HepG2 (cell line): Measurements from ENCODE around the gene MLYCD. TPM values are rescaled to one million over a fixed set of nuclear protein-coding genes. Genes with fewer than 3 reads are reported as not detected.

Experiments
- ATAC-seq: fragments of 200-7000 bp; cut with Tn5 transposase; 3 replicates; pipeline ENCODE4 v1.9.1; 2020; ENCODE audit warnings: mild to moderate bottlenecking, moderate library complexity
- BruUV-seq: library from RNA; stranded (reverse); fragments of 400-500 nt; replicated peaks from 2 replicates; lab custom pipeline; 2021; lab: Mats Ljungman, UMichigan
- CTCF ChIA-PET: fragments of 300-600 bp; formaldehyde crosslinking; extraction: SDS; loops from one replicate; lab custom pipeline; 2021; ENCODE audit warnings: low total read pairs, inconsistent platforms, low intra/inter-chr PET ratio; lab: Yijun Ruan, JAX
- POLR2A ChIA-PET: fragments of 350-600 bp; sonication (Branson Sonifier 250); formaldehyde crosslinking; loops from one replicate; lab custom pipeline; 2020; ENCODE audit warnings: antibody characterized with exemption, inconsistent platforms; lab: Yijun Ruan, JAX
- DNase-seq: peaks from one replicate; pipeline ENCODE4 v3.0.0-alpha.2; 2015; ENCODE audit warnings: low spot score
- FAIRE-seq: peaks from 3 replicates; lab custom pipeline; 2011; peaks lifted over from hg19 to GRCh38; lab: Jason Lieb, UNC
- H2AFZ ChIP-seq: one replicate; pipeline ENCODE4 v1.6.1; 2011; ENCODE audit warnings: low read length, inconsistent platforms
- H3K27ac ChIP-seq: fragments of 300-600 bp; 3 replicates; pipeline ENCODE4 v1.8.0; 2011; ENCODE audit warnings: mixed run types, mild to moderate bottlenecking, mixed read lengths, low read length, inconsistent platforms; ENCODE audit not compliant: insufficient read depth; ENCODE audit errors: extremely low read length
- H3K27me3 ChIP-seq, 2 experiments: fragments of 200-600 bp in 1 of 2; 2 replicates in 1 of 2; 3 replicates in 1 of 2; pipeline versions ENCODE4 v1.6.0 to v1.8.0; 2011; ENCODE audit warnings: low read length in 2 of 2, mild to moderate bottlenecking in 2 of 2, moderate library complexity in 2 of 2, inconsistent platforms in 1 of 2; ENCODE audit not compliant: insufficient read depth in 2 of 2, control insufficient read depth in 1 of 2
- H3K36me3 ChIP-seq, 2 experiments: fragments of 200-600 bp in 1 of 2; replicated peaks in 1 of 2; 2 replicates in 1 of 2; 3 replicates in 1 of 2; pipeline versions ENCODE4 v1.5.1 to v1.8.0; 2011; ENCODE audit warnings: low read length in 2 of 2, inconsistent platforms in 1 of 2; ENCODE audit not compliant: insufficient read depth in 2 of 2, control insufficient read depth in 1 of 2
- H3K4me1 ChIP-seq: 2 replicates; pipeline ENCODE4 v1.5.1; 2012; ENCODE audit warnings: low read length, inconsistent platforms; ENCODE audit not compliant: insufficient read depth
- H3K4me2 ChIP-seq: 2 replicates; pipeline ENCODE4 v1.6.0; 2011; ENCODE audit warnings: low read depth, low read length, inconsistent platforms
- H3K4me3 ChIP-seq, 3 experiments: fragments of 200-600 bp in 1 of 3; sonication (generic), shearing (Covaris generic) in 1 of 3; replicated peaks in 1 of 3; 2 replicates each; pipeline ENCODE4 v1.5.1; 2011 to 2016; ENCODE audit warnings: low read length in 3 of 3, inconsistent platforms in 2 of 3, low read depth in 2 of 3, mild to moderate bottlenecking in 2 of 3, control low read depth in 1 of 3, mixed read lengths in 1 of 3; ENCODE audit not compliant: insufficient read depth in 1 of 3
- H3K79me2 ChIP-seq: one replicate; pipeline ENCODE4 v1.6.1; 2011; ENCODE audit warnings: low read length, inconsistent platforms; ENCODE audit not compliant: insufficient read depth
- H3K9ac ChIP-seq: 2 replicates; pipeline ENCODE4 v1.6.0; 2011; ENCODE audit warnings: mild to moderate bottlenecking, low read depth, low read length, inconsistent platforms; ENCODE audit not compliant: insufficient read depth
- H3K9me3 ChIP-seq: 2 replicates; pipeline ENCODE4 v1.5.1; 2012; ENCODE audit warnings: mild to moderate bottlenecking, low read length
- H4K20me1 ChIP-seq: 2 replicates; pipeline ENCODE4 v1.6.0; 2011; ENCODE audit warnings: inconsistent platforms, mild to moderate bottlenecking, low read length, moderate library complexity; ENCODE audit not compliant: insufficient read depth
- ELF1 ChIP-seq: sonication (generic); formaldehyde crosslinking; IDR thresholded peaks from 2 replicates; pipeline ENCODE4 v1.4.0; 2020; ENCODE audit warnings: missing genetic modification reagents
- FOXA1 ChIP-seq, 2 experiments: fragments of 450-650 bp in 1 of 2; sonication (generic) in 1 of 2; formaldehyde crosslinking in 1 of 2; IDR thresholded peaks; 2 replicates each; pipeline versions ENCODE4 v1.4.0 to v1.6.1; 2016 to 2020; ENCODE audit warnings: missing genetic modification reagents in 1 of 2
- FOXC1 ChIP-seq: sonication (generic); formaldehyde crosslinking; IDR thresholded peaks from 2 replicates; pipeline ENCODE4 v1.8.0; 2022; ENCODE audit warnings: mild to moderate bottlenecking, missing genetic modification reagents, borderline replicate concordance
- GPN1 ChIP-seq: sonication (generic); formaldehyde crosslinking; IDR thresholded peaks from 2 replicates; pipeline ENCODE4 v1.5.1; 2020; ENCODE audit warnings: missing genetic modification reagents, borderline replicate concordance
- MXD4 ChIP-seq: IDR thresholded peaks from 2 replicates; pipeline ENCODE4 v1.6.1; 2016; ENCODE audit warnings: mild to moderate bottlenecking, missing biosample characterization, missing genetic modification reagents
- PATZ1 ChIP-seq: sonication (generic); formaldehyde crosslinking; IDR thresholded peaks from 2 replicates; pipeline ENCODE4 v1.4.0; 2020; ENCODE audit warnings: missing genetic modification reagents
- SP5 ChIP-seq: IDR thresholded peaks from 2 replicates; pipeline ENCODE4 v1.6.1; 2016; ENCODE audit warnings: low read depth, borderline replicate concordance
- ZNF33B ChIP-seq: sonication (generic); formaldehyde crosslinking; IDR thresholded peaks from 2 replicates; pipeline ENCODE4 v1.5.1; 2020; ENCODE audit warnings: mild to moderate bottlenecking, missing genetic modification reagents
- WGBS: methylation state at CpG from one replicate; pipeline ENCODE4 v1.1.6; 2017; ENCODE audit warnings: low lambda C conversion rate; 5-methylcytosine and 5-hydroxymethylcytosine counted together
- in situ Hi-C: cut with HindIII; loops from 2 replicates; pipeline ENCODE4 v1.10.0; 2017; ENCODE audit warnings: low pct_unique_long_range_greater_than_20kb; ENCODE audit not compliant: extremely low pct_ligation_motif_present
- intact Hi-C: fragments of 100-400 bp; cut with micrococcal nuclease; formaldehyde crosslinking; loops from one replicate; pipeline ENCODE4 v1.10.0; 2022; ENCODE audit not compliant: unreplicated experiment
- polyA plus RNA-seq, 8 experiments: library from polyadenylated mRNA; depleted of rRNA in 3 of 8; stranded (reverse) in 7 of 8; unstranded in 1 of 8; fragments of >200 nt; fragmentation: Illumina TruSeq in 4 of 8; extraction: Trizol in 4 of 8; gene quantifications; 2 replicates each; pipeline versions ENCODE4 v1.2.1 to v1.2.3, GENCODE V29; 2011 to 2016; ENCODE audit warnings: low read depth in 4 of 8, missing spikeins in 1 of 8, mixed read lengths in 1 of 8; ENCODE audit not compliant: insufficient read depth in 1 of 8
- total RNA-seq, 5 experiments: library from RNA; depleted of rRNA; stranded (reverse); fragments of >200 nt; fragmentation: Illumina TruSeq; extraction: Trizol; gene quantifications; 2 replicates each; pipeline ENCODE4 v1.2.3, GENCODE V29; 2016; ENCODE audit warnings: low read depth in 1 of 5

The MLYCD gene
- total and polyA plus RNA-seq, 2 of the 13 experiments (the other 11 are each of a cell fraction or from before 2014, with no cell fraction given) = 1.8 to 4.0 TPM

GRCh38 chr16:83973077-83973476 is 74.2 kb downstream of the MLYCD start:
- DNase-seq (no peak), FAIRE-seq (no peak), ATAC-seq (no peak)
- CTCF ChIA-PET = no interaction called here
- BruUV-seq = no TSS peak
- in situ Hi-C loops (loop anchor here (25.0 kb wide), 1 partner anchor 214 kb away; the partner anchor contains the start of genes ADAD2 and TAF1C), intact Hi-C loops (loop anchor here (5.0 kb wide), 2 partner anchors 69 to 934 kb away; partner anchors contain the start of gene SLC38A8)
- Histone ChIP-seq H3K4me3 (no peak overlapping the region), H3K9ac (no peak overlapping the region), H3K79me2 (no peaks in the 10 kb centered on the region), H3K4me1 (peaks cover 17% of the 10 kb centered on the region), H2AFZ (no peak overlapping the region), H4K20me1 (peaks cover 3% of the 10 kb centered on the region; the same call in 1 of the 2 replicates), H3K4me2 (no peak overlapping the region), H3K27me3 (peaks cover 5 to 53% of the 10 kb centered on the region in 2 experiments; a peak in 4 of 5 replicates), H3K27ac (no peak overlapping the region), H3K36me3 (no peaks in the 10 kb centered on the region), H3K9me3 (peaks cover 6% of the 10 kb centered on the region)
- whole genome bisulfite sequencing = 62% methylated on average over 8 of the region's 10 CpGs
- TF ChIP-seq FOXC1 = no peak
- TF ChIP-seq SP5 (CRISPR knock-in tag) = no peak
- TF ChIP-seq MXD4 (CRISPR knock-in tag) = no peak
- no peak for TF ChIP-seq GPN1 (CRISPR knock-in tag)
- no peak for TF ChIP-seq FOXA1 (IDR thresholded peaks at IDR 0.05)
- no peak for TF ChIP-seq FOXA1 (CRISPR knock-in tag; IDR thresholded peaks at IDR 0.05)
- no peak for TF ChIP-seq ELF1 (CRISPR knock-in tag)
- TF ChIP-seq PATZ1 = no peak
- TF ChIP-seq ZNF33B (CRISPR knock-in tag) = no peak
- POLR2A ChIA-PET = no interaction called here
